ENCODE results near the gene RAX2.
"Not testable (repeated sequence)": the region's sequence is repeated elsewhere in the genome, so short reads cannot be mapped to it uniquely, and the experiment has no call there.

Gene RAX2

DNA sequence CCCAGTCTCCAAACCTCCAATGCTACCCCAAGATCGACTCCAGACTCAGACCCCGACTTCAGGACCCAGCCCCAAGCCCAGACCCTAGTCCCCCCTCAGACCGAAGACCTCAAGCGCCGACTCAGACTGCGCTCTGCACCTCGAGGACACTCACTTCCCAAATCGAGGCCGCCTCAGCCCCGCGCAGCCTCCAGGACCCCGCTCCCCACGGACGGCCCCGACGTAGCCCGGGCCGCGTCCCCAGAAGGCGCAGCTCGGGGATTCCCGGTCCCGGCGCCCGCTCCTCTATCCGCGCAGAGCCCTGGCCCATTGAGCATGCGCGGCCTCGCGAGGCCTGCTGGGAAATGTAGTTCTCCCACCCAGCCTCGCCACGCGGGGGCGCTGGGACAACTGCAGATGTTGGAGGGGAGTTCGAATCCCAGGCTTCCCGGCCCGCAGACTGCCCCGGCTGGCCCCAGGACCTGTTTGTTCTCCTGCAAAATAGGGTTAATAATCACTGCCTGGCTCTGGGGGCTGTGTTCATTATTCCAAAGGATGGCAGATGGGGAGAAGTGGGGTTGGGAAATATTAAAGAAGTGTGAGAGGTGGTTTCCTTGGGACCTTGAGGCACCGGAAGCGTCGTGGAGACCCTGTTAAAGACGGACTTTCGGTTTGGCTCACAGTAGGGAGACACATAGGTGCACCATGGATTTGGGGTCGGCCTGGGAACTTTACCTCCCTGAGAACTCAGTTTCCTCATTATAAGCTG lies 10.5 kb downstream of the RAX2 start, which contains the start of gene APBA3:
TSS of gene APBA3 (minus strand) at position 311 of the 748 bp plus-strand sequence. CDS start 1,428 bp downstream, outside the sequence.
- DNase-seq, result peak in 57 of 58 donors; percentile 32 to 93 (median 81)

- DNase-seq, result no peak
These were observed 11.1 kb downstream of the RAX2 start for GRCh38 chr19:3760871-3761361.

- peak in 2 of 58 donors; percentile 7 to 30 for DNase-seq
These were observed 12.4 kb downstream of the RAX2 start for GRCh38 chr19:3759482-3760254.

DNA sequence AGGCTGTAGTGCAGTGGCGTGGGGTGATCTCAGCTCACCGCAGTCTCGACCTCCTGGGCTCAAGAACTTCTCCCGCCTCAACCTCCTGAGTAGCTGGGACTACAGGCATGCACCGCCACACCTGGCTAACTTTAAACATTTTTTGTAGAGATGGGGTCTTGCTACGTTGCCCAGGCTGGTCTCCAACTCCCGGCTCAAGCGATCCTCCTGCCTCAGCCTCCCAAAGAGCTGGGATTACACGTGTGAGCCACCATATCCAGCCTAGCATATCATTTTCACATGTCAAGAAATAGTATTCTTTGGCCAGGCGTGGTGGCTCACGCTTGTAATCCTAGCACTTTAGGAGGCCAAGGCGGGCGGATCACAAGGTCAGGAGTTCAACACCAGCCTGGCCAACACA lies 13.7 kb downstream of the RAX2 start:
- not testable (repeated sequence) for DNase-seq

GRCh38 chr19:3757705-3758104 lies 14.3 kb downstream of the RAX2 start:
- not testable (repeated sequence) for DNase-seq

- no peak for DNase-seq
These were observed 18.2 kb downstream of the RAX2 start for GRCh38 chr19:3753631-3754410.

DNA sequence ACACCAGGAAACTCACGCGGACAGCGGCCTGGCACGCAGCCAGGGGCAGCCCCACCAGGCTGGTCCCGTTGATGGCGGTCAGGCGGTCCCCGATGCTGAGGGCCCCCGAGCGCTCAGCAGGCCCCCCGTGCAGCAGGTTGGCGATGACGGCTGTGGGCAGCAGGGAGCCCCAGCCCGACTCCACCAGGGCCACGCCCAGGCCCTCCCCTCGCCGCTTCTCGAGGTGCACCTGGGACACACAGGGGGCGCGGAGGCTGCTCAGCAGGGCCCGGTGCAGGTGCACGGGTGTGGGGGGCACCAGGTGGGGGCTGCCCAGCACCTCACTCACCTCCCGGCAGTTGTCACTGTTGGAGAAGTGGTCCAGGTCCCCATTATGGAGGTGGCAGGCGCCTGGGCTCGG lies 19.5 kb downstream of the RAX2 start:
- no peak for DNase-seq

DNA sequence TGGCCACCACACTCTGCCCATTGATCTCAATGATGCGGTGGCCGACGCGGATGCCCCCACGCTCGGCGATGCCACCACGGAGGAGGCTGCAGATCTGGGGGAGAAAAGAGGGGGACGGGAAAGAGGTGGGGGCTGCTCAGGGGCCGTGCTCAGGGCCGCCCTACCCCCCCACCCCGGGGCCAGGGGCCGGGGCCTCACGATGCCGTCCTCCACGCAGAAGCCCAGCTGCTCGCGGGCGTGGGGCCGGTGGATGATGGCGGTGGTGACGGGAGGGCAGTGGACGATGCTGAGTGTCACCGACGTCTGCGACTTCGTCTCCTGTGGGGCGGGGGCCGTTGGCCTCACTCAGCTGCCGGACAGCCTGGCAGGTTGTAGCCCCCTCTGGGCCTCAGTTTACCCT lies 20.8 kb downstream of the RAX2 start:
- DNase-seq, result no peak

DNA sequence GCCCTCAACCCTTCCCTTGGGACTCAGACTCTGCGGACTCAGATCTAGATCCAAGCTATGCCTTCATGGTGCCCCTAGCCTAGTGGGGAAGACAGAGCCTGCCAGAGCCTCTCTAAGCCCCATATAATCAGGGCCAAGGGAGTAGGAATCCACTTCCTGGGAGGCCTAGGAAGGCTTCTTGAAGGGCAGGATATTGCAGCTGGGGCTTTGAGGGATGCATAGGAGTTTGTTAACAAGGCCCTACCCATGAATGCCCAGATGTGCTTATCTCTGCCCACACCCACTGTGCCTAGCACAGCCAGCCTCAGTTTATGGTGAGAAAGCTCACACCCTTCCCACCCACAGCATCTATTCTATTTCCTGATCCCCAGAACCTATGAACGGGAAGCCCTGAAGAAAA lies 21.8 kb downstream of the RAX2 start:
- no peak for DNase-seq

GRCh38 chr19:3748965-3749364 lies 23.1 kb downstream of the RAX2 start:
- no peak for DNase-seq

GRCh38 chr19:3746371-3747056 lies 25.5 kb downstream of the RAX2 start:
- DNase-seq, result no peak

- no peak for DNase-seq
These were observed 26.5 kb downstream of the RAX2 start for GRCh38 chr19:3745363-3746045.

DNA sequence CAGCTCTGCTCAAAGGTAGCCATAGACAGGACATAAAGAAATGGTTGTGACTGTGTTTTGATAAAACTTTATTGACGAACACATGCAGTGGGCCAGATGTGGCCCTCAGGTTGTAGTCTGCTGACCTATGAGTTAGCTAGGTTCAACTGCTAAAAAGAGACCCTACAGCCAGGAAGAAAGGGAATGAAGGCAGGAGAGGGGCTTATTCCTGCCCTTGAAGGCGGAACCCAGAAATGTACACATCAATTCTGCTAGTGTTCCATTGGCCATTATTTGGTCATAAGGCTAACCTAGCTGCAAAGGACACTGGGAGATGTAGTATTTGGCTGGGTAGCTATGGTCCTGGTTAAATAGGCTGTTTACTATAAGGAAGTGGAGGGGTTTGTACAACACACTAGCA lies 28.5 kb downstream of the RAX2 start:
- no peak for DNase-seq

DNA sequence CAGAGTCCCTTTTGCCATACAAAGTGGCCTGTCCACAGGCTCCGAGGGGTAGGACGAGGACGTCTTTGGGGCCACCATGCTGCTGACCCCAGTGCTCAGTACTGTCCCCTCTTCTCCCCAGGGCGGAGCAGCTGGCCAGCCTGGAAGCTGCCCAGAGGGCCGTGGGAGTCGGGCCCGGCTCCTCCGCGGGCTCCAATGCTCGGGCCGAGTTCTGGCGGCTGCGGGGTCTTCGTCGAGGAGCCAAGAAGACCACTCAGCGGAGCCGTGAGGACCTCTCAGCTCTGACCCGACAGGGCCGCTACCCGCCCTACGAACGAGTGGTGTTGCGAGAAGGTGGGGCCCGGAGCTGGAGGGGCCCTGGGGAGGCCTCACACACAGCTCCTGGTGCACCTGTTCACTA lies 31.6 kb downstream of the RAX2 start:
- no peak for DNase-seq

DNA sequence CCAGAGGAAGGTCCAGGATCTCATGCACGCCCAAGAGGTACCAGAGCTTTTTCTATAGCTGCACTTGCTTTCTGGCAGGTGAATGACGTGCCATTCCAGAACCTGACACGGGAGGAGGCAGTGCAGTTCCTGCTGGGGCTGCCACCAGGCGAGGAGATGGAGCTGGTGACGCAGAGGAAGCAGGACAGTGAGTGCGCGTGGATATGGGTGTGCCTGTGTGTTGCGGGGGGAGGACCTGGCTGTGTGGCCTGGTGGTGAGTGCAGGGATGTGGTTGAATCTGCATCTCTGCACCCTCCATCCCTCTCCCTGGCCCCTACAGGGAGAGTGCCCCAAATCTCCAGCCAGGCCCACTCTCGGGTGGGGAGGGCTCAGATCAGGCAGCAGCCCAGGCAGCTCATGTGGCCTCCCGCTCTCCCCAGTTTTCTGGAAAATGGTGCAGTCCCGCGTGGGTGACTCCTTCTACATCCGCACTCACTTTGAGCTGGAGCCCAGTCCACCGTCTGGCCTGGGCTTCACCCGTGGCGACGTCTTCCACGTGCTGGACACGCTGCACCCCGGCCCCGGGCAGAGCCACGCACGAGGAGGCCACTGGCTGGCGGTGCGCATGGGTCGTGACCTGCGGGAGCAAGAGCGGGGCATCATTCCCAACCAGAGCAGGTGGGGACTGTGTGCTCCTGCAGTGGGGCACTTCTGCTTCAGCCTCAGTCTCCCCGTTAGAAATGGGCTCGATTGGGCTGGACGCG lies 33.4 kb downstream of the RAX2 start:
- DNase-seq, result no peak

DNA sequence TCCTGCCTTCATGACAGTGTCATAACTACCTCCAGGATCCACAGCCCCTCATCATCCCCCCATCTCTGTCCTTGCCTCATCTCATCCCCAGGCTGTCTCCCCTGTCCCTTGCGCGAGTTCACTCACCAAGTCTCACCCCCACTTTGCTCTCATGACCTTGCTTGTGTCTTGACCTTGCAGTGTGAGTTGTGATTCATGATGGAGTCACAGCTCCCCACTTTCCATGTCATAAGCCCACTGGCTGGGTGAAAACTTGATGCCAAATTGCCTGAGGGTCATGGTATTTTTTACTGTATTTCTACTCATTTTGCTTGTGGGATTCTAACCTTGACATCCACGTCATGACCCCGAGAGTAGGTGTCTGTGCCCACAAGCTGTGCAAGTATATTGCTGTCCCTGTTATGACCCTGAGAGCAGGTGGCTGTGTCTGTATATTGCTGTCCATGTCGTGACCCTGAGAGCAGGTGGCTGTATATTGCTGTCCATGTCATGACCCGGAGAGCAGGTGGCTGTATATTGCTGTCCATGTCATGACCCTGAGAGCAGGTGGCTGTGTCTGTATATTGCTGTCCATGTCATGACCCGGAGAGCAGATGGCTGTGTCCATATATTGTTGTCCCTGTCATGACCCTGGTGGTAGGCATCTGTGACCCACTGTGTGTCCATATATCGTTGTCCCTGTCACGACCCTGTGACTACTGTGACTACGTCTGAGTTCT lies 34.4 kb downstream of the RAX2 start:
- no peak for DNase-seq

DNA sequence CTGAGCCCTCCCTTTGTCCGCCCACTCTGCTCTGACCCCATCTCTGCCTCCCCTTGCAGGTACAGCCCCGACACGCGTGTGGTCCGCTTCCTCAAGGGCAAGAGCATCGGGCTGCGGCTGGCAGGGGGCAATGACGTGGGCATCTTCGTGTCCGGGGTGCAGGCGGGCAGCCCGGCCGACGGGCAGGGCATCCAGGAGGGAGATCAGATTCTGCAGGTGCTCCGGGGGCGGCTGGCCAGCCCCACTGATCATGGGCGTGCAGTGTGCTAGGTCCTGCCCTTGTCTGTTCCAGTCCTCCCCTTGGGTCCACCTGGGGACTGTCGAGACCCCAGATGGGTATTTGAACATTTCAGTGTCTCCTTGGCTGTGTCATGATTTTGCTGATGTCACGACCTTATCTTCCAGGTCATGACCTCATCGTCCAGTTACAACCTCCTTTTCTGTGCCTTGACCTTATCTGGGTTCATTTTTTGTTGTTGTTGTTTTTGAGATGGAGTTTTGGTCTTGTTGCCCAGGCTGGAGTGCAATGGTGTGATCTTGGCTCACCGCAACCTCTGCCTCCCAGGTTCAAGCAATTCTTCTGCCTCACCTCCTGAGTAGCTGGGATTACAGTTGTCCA lies 35.8 kb downstream of the RAX2 start:
- DNase-seq, result no peak

DNA sequence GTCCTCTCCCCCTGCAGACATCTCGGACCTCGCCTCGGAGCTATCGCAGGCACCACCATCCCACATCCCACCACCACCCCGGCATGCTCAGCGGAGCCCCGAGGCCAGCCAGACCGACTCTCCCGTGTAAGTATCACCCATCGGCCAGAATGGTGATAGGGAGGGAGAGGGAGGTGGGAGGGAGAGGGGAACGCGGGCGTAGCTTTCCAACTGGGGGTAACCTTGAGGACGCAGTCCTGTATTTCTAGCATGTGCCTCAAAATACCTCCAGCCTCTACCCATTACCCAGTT lies 37.8 kb downstream of the RAX2 start:
- no peak for DNase-seq
